Right lobe of liver (tissue), 6 donors: ENCODE results near the gene HOXC11. TPM values are rescaled to one million over a fixed set of nuclear protein-coding genes. Genes with fewer than 3 reads are reported as not detected.

Experiments
- ATAC-seq, 4 donors: fragments of 200-7000 bp; cut with Tn5 transposase; one replicate each; pipeline ENCODE4 v1.9.1; 2020; ENCODE audit warnings: mild to moderate bottlenecking in 4 of 4, moderate library complexity in 4 of 4
- DNase-seq, 3 donors: peaks; one replicate each; pipeline ENCODE4 v3.0.0-alpha.2; 2020
- H3K27ac ChIP-seq, 3 donors: fragments of 200-600 bp; one replicate each; pipeline ENCODE4 v1.8.0; 2022
- H3K27me3 ChIP-seq, 2 donors: fragments of 200-600 bp; one replicate each; pipeline ENCODE4 v1.8.0; 2022
- H3K36me3 ChIP-seq, 4 donors: fragments of 200-600 bp; sonication (generic) in 1 of 4; one replicate each; pipeline versions ENCODE4 v1.5.1 to v1.8.0; 2017 to 2022; ENCODE audit warnings: control low read depth in 1 of 4
- H3K4me1 ChIP-seq, 4 donors: fragments of 200-600 bp; sonication (generic) in 1 of 4; one replicate each; pipeline versions ENCODE4 v1.5.1 to v1.8.0; 2017 to 2022; ENCODE audit warnings: control low read depth in 1 of 4
- H3K4me3 ChIP-seq, 3 donors: fragments of 200-600 bp; one replicate each; pipeline ENCODE4 v1.8.0; 2022
- H3K9me3 ChIP-seq, 4 donors: fragments of 200-600 bp; sonication (generic) in 1 of 4; one replicate each; pipeline versions ENCODE4 v1.5.1 to v1.8.0; 2017 to 2022; ENCODE audit warnings: control low read depth in 1 of 4
- CTCF ChIP-seq, 4 donors: fragments of 200-600 bp in 3 of 4; fragments of 450-650 bp in 1 of 4; IDR thresholded peaks; one replicate each; pipeline versions ENCODE4 v1.5.1 to v1.8.0; 2016 to 2022; ENCODE audit warnings: antibody characterized with exemption in 4 of 4, mild to moderate bottlenecking in 2 of 4
- POLR2A ChIP-seq: fragments of 450-650 bp; IDR thresholded peaks from one replicate; pipeline ENCODE4 v1.6.1; 2017; ENCODE audit warnings: antibody characterized with exemption, mild to moderate bottlenecking
- WGBS: methylation state at CpG from one replicate; pipeline ENCODE4 v1.1.6; 2018; ENCODE audit warnings: low coverage, low lambda C conversion rate; ENCODE audit not compliant: insufficient coverage; ENCODE audit errors: missing lambda C conversion rate; 5-methylcytosine and 5-hydroxymethylcytosine counted together
- intact Hi-C, 2 donors: fragments of 100-400 bp; cut with DNase I; formaldehyde crosslinking; loops; one replicate each; pipeline versions ENCODE4 v1.11.2 to v1.14.1; 2022
- total RNA-seq, 6 experiments: library from RNA; depleted of rRNA in 2 of 6; stranded (reverse); fragments of >200 nt in 2 of 6; fragmentation: NEBNext Ultra II Directional in 3 of 6; extraction: Animal tissue kit (Norgen Biotek cat#: 25700) in 3 of 6; gene quantifications; one replicate each; pipeline versions ENCODE4 v1.1.0 to v1.2.4, GENCODE V29; 2016 to 2023
- donor health status: DM: no; HTN: yes; CAD: no.
- donor health status: DM: no; HTN: no; CAD: no.
- donor health status: DM: no; HTN: no; CAD: no.
- donor health status: DM: no; HTN: yes; CAD: no.
- donor health status: DM: no; HTN: yes; CAD: no.

HOXC11 gene
- total RNA-seq, 6 experiments from 2014 or later, result not detected

- H3K4me1 ChIP-seq, result peaks cover 0 to 4% (median 0%) of the 10 kb centered on the region in 4 donors
- WGBS, result 10% methylated on average over 3 of the region's 3 CpGs
- ATAC-seq (no peak), DNase-seq (no peak)
- no peaks in the 10 kb centered on the region for H3K9me3 ChIP-seq
- H3K36me3 ChIP-seq, result no peaks in the 10 kb centered on the region
- H3K27ac ChIP-seq, result no peak overlapping the region
- intact Hi-C loops, result no loop called here
- TF ChIP-seq CTCF (IDR thresholded peaks at IDR 0.05) (no peak), POLR2A (no peak)
- H3K27me3 ChIP-seq, result peaks cover 0 to 66% of the 10 kb centered on the region in 2 donors
- no peak overlapping the region for H3K4me3 ChIP-seq
Measured at GRCh38 chr12:54016051-54016450, 43.1 kb downstream of the HOXC11 start.

- Histone ChIP-seq H3K4me1 (peaks cover 0 to 4% (median 0%) of the 10 kb centered on the region in 4 donors), H3K27me3 (peaks cover 0 to 69% of the 10 kb centered on the region in 2 donors), H3K27ac (no peak overlapping the region), H3K36me3 (no peaks in the 10 kb centered on the region), H3K4me3 (no peak overlapping the region), H3K9me3 (no peaks in the 10 kb centered on the region)
- ATAC-seq, result no peak
- TF ChIP-seq CTCF (IDR thresholded peaks at IDR 0.05) (no peak), POLR2A (no peak)
- no peak for DNase-seq
- WGBS, result 4% methylated on average over 23 of the region's 25 CpGs
- intact Hi-C loops, result no loop called here
Measured at GRCh38 chr12:54016478-54016964, 43.6 kb downstream of the HOXC11 start.

DNA sequence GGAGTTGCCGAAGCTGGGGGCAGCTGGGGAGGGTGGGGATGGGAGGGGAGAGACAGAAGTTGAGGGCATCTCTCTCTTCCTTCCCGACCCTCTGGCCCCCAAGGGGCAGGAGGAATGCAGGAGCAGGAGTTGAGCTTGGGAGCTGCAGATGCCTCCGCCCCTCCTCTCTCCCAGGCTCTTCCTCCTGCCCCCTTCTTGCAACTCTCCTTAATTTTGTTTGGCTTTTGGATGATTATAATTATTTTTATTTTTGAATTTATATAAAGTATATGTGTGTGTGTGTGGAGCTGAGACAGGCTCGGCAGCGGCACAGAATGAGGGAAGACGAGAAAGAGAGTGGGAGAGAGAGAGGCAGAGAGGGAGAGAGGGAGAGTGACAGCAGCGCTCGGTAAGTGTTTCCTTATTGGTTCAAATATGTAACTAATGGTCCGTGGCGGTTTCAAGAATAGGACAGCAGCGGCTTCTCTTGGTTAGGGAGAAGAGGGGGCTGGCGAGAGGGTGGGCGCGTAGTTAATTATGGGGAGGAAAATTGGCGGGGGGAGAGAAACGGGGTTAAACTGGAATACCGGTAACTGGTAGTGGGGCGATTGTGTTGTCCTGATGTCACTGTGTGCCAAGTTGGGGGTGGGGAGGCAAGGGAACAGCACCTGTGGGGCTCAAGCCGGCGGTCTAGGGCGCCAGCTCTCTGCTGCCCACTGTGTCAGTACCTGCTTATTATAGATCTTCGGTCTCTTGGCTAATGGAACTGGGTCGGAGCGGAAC is 44.3 kb downstream of the HOXC11 start:
- no peak for DNase-seq
- 6% methylated on average over 21 of the region's 24 CpGs for WGBS
- no peaks in the 10 kb centered on the region for H3K9me3 ChIP-seq
- peak in 3 of 4 donors; percentile 33 to 42 (median 34) for ATAC-seq
- H3K27ac ChIP-seq, result no peak overlapping the region
- intact Hi-C loops, result no loop called here
- H3K4me3 ChIP-seq, result peak overlapping the region; percentile 6 to 39 (median 14)
- peaks cover 0 to 71% of the 10 kb centered on the region in 2 donors for H3K27me3 ChIP-seq
- no peak for TF ChIP-seq POLR2A
- no peak for TF ChIP-seq CTCF (IDR thresholded peaks at IDR 0.05)
- no peaks in the 10 kb centered on the region for H3K36me3 ChIP-seq
- peaks cover 0 to 4% (median 0%) of the 10 kb centered on the region in 4 donors for H3K4me1 ChIP-seq

DNA sequence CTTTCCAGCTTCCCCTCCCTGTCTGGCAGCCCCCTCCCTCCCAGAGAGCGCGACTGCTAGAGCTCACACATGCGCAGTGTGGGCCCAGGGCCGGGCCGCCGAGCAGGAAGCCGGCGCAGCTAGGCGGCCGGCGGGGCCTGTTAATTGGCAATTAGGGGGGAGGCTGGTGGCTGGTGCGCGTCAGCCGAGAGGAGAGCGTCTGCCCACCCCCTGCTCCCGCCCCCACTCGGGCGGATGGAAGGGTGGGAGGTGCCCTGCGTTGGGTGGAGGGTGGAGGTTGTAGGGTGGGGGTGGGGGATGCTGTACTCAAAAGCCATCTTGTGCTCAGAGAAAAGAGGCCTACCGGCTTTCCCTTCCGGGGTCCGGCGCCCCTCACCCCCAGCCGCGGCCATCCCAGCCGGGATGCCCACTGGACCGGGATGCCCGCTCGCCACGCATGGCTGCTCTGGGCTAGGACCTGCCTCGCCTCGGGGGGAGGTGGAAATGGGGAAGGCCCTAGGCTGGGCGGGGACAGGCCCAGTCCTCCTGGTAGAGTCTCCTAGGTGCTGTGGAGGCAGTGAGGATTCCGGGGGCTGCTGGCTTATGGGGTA is 45.0 kb downstream of the HOXC11 start:
- WGBS, result 0% methylated on average over 10 of the region's 34 CpGs
- DNase-seq, result peak in 2 of 3 donors; percentile 68 to 69
- Histone ChIP-seq H3K36me3 (no peaks in the 10 kb centered on the region), H3K27me3 (peaks cover 0 to 69% of the 10 kb centered on the region in 2 donors), H3K4me1 (peaks cover 0 to 4% (median 0%) of the 10 kb centered on the region in 4 donors), H3K27ac (no peak overlapping the region), H3K9me3 (no peaks in the 10 kb centered on the region), H3K4me3 (peak overlapping the region; percentile 6 to 39 (median 14))
- TF ChIP-seq POLR2A (no peak), CTCF (IDR thresholded peaks at IDR 0.05) (no peak)
- intact Hi-C loops, result no loop called here
- peak; percentile 66 to 85 (median 76) for ATAC-seq
